ENCODE measurements around the gene MAP3K2.
A peak's percentile ranks its signal among the peaks of the same experiment; 100 is the strongest.

MAP3K2 gene

DNA sequence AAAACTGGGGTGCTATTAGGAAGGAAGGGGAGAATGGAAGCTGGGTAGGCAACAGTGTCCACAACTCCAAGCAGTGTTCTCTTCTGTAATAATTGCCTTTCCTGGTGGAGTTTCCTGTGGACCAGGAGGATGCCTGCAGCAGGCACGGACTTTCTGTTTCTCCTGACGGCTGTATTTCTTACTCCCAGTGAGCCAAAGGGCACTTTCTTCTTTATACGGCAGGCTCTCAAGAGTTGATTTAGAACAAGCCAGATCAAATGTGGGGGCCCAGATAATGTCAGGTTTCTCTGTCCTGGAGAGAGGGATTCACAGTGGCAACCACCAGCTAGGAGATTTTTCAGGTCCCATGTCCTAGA lies 17.5 kb upstream of the MAP3K2 start:
- no peak for DNase-seq

DNA sequence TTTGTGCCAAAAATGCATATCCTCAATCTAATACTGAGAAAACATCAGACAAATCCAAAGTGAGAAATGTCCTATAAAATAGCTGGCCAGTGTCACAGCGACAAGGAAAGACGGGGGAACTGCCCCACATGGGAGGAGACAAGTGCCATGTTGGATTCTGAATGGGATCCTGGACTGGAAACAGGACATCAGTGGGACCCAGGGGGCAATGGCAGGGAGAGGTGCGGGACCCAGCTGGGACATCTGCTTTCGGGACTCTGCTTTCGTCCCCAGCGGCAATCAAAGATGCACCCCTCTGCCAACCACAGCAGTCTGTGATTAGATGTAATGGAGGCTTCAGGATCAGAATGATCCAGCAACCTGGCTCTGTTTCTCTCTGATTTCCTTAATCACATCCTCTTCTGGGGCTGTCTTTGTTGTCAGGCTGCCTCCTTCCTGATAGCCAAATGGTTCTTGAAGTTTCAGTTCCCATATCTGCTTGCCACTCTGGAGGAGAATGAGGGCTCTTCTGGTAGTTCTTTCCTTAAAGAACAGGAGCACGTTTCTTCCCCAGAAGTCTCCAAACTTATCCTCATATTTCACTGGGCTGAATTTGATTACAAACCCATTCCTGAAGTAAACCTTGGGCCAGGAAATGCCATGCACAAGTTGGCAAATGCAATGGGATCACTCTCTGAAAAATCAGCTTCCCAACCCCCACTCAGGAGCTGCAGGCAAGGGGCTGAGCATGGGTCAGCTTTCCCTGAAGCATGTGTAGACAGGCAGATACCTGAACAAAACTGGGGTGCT lies 16.9 kb upstream of the MAP3K2 start:
- no peak for DNase-seq

DNA sequence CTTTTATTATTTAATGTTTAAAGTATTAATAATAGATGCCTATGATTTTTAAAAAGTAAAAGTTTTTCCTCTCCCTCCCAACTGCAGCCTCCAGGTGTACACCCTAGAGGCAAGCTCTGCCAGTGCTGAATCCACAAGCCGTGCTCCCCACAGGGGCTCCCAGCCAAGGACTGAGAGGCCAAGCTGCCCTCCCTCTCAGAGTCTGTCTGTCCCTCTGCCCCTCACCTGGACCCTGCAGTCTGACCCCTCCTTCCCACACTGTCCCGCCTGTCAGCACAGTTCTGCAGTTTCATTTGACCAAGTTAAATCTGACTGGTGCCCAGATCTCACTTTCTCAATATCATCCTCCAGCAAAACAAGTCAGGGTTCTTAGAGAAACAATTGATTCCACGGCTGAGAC lies 15.7 kb upstream of the MAP3K2 start:
- DNase-seq: no peak

DNA sequence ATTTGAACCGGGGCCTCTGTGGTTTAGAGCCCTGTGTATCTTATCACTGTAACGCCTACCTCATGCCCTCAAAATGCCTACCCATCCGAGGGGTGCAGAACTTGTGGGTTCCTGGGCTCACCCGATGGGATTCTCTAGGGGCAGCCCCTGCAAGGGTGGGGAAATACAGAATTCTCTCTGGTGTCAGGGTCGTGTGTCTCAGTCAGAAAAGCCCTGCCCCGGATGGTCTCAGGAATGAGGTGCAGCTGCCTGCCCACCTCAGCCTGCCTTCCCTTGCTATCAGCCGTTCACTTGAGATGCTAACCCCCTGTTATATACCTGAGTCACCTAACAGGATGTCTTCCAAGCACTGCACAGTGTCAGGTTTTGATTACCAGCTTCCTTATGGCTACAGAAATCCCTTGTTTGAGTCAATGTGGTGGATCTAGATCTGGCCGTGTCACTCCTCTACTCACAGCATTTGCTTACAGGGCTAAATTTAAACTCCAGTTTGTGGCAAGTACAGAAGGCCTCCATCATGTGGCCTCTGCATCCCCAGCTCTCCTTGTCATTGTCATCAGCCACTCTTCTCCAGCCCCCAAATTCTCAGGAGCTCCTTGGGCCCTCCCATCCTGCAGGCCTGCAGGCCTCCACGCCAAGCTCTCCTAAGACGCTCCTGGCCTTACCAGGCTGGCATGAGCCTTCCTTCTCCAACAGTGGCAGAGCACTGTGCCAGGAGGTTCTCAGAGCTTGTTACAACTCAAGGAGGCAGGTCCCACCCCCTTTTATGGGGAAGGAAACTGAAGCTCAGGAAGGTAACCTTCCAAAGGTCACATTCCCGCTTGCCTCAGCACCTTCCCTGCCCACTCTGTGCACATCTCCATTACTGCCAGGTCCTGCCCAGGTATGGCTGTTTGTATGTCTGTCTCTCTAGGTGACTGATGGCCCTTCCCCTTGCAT lies 14.3 kb upstream of the MAP3K2 start:
- DNase-seq: no peak

DNA sequence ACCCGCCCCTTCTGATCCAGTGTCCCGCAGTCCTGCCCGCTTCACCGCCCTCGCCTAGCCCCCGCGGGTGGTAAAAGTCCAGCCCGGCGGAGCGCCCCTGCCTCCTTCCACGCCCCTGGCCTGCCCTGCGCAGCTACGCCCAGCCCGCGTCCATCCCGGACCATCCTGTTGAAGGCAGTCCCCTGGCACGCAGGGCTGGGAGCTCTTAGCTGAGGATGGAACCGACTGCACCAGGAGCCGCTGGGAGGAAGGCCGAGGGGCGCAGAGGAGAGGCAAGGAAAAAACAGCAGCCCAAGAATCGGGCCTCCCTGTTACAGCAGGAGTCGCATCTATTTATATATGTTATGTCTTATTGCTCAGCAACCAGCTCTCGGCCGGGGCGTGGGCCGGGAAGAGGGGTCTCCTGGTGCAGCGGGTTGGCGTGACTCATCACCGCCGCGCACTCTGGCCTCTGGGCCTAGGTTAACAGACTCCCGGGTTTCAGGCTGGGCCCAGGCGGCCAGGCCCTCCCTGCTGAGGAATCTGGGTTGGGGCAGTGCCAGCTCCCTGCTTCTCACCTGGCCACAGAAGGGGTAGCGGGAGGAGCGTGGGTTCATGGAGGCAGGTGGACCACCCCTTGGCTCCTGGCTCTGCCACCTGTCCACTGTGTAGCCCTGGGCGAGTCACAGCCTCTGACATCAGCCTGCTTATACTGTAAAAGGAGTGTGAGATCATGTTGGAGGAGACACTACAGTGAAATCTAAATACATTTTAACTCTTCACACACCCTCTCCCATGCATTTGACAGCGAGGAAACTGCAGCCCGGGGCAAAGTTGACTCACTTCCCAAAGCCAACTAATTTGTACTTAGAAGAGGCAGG lies 13.4 kb upstream of the MAP3K2 start:
- DNase-seq: no peak

DNA sequence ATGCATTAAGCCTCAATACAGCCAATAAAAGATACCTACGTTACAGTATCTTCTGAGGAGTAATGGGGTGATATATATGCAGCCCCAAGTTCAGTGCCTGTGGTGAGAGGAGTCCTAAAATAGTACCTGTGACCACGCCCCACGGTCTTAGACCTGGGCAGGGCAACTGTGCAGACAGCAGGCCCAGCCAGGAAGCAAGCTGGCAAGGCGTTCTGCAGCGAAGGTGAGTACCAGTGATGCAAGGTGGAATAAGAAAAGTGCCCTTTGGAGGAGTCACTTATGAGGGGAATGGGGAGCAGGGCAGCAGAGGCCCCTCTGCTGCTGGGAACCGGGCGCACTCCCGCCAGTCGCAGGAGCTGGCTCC lies 12.7 kb upstream of the MAP3K2 start:
- no peak for DNase-seq

DNA sequence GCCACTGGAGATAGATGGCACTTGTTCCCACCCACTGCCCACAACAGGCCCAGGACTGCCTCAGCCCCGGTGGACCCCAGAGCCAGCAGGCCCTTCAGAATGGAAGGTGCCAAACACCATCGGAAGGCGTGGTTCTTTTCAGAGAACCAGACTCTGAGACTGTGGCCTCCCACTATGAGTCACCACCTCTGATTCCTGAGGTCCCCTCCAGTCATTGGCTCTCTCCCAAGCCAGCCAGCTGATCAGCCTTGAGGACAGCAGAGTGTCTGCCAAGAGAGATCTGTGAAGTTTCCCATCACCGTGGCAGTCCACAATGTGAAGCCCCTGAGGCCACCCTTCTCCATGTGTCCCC lies 10.4 kb upstream of the MAP3K2 start:
- no peak for DNase-seq

DNA sequence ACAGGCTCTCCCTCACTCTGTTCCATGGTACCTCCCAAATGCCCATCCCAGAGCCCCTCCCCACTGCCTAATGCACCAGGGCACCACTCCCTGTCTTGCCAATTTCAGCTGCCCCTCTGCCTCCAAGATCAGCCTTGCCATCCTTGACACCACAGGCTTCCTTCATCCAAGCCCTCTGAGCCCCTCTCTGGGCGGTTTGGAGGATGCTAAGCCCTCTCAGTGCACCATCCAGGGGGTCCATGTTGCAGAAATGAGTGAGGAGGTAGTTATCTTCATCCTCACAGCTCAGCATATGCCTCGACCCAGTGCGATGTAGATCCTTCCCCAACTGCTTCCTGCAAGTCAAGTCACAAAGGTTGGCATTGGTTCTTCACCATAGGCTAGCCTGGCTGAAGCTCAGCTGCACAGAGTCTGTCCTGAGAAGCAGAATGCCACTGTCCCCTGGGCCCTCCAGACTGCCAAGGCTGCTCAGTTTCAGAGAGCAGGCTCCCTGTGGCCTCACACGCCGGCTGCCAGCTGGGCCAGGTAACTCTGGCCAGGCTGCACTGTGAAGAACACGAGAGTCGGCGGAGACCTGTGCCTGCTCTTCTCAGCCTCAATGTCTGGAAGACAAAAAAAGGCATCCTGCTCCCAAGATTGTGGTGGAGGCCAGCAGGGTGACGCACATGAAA lies 9.9 kb upstream of the MAP3K2 start:
- DNase-seq: no peak

DNA sequence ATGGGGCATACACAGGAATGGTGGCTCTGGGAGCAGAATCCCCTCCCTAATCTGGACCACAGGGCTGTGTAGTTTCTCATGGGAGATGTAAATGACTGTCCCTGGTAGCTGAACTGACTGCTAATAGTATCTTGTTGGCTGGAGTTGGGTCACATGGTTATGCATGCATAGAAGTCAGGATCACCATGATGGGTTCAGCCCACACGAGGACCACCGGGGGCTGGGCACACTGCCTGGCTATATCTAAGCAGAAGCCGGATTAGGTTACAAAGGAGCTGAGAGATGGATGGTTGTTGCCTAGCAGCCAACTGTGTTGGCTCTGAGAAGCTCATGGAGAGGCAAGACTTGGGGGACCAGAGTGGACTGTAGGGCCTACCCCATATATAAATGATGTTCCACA lies 6.7 kb upstream of the MAP3K2 start:
- no peak for DNase-seq

DNA sequence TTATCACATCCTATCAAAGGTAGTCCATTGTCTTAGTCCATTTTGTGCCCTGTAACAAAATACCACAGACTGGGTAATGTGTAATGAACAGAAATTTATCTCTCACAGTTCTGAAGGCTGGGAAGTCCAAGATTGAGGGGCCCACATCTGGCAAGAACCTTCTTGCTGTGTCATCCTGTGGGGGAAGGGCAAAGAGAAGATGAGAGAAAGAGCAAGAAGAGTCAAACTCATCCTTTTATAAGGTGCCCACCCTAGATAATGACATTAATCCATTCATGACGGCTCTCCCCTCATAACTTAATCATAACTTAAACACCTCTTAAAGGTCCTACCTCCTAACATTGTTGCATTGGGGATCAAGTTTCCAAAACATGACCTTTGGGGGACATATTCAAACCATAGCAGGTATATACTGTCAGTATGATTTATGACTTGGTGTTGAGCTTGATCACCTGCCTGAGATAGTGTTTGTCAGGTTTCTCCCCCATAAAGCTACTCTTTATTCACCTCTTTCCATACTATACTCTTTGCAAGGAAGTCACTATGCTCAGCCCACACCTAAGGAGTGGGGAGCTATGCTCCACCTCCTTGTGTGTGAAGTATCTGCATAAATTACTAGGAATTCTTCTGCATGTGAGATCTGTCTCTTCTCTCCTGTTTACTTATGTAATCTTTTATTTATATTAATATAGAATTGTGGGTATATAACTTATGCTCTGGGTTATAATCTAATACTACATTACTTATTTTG lies 5.2 kb upstream of the MAP3K2 start:
- DNase-seq: no peak

DNA sequence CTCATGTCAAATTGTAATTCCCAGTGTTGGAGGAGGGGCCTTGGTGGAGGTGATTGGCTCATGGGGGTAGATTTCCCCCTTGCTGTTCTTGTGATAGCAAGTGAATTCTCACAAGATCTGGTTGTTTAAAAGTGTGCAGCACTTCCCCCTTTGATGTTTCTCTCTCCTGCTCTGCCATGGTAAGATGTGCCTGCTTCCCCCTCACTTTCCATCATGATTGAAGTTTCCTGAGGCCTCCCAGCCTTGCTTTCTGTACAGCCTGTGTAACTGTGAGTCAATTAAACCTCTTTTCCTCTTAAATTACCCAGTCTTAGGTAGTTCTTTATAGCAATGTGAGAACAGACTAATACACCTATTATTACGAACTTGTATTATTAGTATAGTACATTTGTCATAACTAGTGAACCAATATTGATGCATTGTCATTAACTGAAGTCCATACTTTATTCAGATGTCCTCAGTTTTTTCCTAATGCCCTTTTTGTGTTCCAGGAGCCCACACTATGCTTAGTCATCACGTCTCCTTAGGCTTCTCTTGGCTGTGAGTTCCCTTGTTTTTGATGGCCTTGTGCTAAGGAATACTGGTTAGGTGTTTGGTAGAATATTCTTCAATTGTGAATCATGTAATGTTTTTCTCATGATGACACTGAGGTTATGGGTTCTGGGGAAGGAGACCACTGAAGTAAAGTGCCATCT lies 4.5 kb upstream of the MAP3K2 start:
- no peak for DNase-seq

DNA sequence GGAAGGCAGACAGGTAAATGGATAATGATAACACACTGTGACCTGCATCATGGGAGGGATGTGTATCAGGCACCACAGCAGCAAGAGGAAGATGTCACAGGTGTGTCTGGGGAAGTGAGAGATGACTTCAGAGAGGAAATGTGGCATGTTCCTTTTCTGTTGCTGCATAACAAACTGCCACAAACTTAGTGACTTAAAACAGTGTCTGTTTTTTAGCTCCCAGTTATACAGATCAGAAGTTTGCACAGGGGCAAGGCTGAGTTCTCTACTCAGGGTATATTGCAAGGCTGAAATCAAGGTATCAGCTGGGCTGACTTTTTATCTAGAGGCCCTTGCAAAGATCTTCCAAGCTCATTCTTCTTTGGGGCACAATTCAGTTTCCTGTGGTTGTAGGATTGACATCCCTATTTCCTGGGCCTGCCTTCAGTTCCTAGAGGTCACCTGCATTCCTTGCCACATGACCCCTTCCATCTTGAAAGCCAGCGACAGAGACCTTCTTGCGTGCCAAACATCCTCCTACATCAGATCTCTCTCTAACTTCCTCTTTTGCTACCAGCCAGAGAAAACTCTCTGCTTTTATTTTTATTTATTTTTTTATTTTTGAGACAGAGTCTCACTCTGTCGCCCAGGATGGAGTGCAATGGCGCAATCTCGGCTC lies 2.1 kb upstream of the MAP3K2 start:
- no peak for DNase-seq

DNA sequence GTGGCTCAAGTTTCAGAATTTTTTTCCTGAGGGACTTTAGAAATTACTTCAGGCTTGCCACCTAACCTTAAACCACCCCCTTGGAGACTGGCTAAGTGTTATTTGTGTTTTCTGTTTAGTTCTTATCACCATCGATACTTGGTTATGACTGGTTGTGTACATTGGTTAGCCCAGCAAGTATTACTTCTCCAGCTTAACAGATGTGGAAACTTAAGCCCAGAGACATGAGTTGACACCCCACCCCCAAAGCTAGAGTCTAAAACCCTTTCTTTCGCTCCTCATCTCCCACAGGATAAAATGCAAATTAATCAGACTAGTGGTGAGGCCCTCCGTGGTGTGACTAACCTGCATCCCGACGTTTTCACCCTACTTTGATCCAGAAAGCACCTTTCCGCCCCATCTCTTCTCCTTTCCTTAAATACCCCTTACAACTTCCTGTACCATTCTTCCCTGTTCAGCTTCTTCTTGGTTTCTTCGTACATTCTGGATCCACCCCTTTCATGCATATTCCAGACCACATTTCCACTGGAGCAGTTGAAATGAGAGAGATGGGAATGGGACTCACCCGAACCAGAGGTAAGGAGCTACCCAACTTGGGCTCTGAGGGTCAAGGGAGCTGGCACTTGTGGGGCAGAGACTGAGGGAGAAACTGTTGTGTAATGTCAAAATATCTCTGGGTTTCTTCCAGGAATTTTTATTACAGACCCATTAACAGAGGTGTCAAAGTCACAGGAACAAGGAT lies 819 bp upstream of the MAP3K2 start:
- no peak for DNase-seq

DNA sequence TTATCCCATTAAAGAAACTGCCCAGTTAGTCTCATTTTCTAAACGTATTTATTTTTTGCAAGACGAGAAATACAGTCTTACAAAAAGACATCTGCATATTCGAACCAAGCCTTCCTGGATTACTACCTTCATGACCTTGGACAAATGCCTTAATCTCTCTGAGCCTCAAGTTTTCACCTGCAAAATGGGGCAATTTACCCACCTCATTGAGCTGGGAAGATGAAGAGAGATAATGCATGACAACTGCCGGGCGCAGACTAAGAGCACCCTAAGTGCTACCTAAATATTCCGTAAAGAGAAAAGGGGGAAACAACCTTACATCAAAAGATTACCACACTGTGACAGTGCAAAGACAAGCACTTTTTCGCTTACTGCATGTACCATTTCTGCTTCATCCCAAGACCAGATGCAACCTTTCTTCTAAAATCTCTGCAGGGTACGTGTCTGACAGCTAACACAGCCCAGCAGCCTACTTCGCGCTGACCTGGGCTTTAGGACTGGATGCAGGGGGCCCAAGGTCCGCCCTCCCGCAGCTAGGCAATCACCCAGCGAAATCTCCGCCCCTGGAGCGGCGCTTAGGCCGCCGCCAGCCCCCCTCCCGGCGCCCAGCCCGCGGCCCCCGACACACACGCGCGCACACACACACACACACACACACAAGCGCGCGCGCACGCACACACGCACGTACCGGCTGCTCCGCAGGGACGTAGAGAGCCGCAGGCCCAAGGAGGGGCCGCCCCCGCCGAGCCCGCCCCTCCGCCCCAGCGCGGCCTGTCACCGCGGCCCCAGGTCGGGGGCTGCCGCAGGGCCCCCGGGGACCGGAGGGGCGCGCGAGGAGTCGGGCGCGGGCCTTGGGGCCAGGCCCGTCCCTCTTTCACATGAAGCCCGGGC lies 766 bp downstream of the MAP3K2 start:
- peak; percentile 72 for DNase-seq

DNA sequence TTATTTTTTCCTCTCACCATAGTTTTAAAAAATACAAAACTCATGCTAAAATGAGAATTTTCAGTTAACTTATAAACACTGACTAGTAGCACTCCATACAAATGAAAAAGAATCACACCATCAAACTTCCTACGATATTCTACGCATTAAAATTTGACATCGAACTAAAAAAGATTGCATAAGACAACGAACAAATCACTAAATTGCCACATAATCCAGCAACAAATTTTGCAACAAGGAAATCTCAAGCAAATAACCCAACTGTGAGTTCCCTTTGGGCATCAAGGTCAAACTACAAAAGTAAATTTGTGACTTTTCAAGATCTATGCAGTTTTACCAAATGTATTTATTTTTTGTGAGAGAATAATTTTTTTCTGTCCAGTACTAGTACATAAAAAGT lies 1.5 kb downstream of the MAP3K2 start:
- no peak for DNase-seq

DNA sequence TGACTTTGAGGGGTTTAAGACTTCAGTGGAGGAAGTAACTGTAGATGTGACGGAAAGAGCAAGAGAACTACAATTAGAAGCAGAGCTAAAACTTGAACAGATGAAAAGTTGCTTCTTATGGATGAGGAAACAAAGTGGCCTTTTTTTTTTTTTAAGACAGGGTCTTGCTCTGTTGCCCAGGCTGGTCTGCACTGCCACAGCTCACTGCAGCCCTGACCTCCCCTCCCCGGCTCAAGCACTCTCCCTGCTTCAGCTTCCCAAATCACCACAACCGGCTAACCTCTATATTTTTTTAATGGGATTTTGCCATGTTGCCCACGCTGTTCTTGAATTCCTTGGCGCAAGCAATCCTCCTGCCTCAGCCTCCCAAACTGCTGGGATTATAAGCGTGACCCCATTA lies 3.2 kb downstream of the MAP3K2 start:
- no peak for DNase-seq

DNA sequence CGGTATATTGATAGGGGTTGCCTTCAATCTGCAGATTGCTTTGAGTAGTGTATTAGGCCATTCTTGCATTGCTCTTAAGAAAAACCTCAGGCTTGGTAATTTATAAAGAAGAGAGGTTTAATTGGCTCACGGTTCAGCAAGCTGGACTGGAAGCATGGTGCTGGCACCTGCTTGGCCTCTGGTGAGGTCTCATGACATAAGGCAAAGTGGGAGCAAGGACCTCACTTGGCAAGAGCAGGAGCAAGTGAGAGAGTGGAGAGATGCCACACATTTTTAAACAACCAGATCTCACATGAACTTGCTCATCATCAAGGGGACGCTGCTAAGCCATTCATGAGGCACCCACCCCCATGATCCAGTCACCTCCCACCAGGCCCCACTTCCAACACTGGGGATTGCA lies 4.9 kb downstream of the MAP3K2 start:
- no peak for DNase-seq

DNA sequence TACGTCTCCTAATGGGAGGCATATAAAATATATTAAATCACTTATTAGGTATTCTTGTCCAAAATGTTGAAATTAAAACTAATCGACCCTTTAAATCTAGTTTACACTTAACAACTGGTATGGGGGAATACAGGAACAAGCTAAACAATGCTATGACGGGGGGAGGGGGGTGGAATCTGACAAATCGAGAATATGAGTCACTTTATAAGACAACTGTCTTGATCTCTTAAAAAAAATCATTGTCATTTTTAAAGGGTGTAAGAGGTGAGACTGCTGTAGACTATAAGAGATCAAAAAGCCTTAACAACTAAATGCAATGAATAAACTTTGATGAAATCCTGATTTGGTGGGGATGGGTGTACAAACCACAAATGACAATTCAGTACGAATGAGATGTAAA lies 6.0 kb downstream of the MAP3K2 start:
- no peak for DNase-seq

DNA sequence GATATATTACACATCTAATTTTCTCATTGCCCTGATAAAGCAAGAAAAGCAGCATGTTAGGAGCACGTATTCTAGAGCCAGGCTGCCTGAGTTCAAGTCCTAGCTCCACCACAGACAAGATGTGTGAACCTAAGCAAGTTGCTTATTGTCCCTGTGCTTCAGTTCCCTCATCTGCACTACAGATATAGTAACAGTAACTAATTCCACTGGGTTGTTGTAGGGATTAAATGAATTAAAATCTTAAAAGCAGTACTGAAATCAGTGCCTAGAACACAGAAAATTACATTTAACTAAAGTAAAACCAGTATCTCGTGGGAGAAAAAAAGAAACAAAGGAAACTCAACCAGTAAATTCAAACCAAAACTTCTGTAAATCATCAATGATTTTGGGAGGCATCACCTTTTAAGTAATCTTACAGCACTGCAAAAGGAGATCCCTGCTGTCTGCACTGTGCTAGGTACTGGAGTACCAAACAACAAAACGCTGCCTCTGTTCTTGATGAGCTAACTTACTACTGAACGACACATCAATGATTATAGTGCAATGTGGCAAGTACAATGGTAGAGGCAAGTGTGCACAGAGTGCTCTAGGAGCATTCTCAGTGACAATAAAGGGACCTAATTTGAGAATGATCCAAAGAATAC lies 7.9 kb downstream of the MAP3K2 start:
- no peak for DNase-seq

Measured in DMS153 (cell line).